Amniotic epithelial cell (primary cell): ENCODE measurements around the gene MYH7.

Source experiments
- DNase-seq: peaks from one replicate; pipeline ENCODE4 v3.0.0-alpha.2; 2010; ENCODE audit warnings: low read depth

Gene MYH7

DNA sequence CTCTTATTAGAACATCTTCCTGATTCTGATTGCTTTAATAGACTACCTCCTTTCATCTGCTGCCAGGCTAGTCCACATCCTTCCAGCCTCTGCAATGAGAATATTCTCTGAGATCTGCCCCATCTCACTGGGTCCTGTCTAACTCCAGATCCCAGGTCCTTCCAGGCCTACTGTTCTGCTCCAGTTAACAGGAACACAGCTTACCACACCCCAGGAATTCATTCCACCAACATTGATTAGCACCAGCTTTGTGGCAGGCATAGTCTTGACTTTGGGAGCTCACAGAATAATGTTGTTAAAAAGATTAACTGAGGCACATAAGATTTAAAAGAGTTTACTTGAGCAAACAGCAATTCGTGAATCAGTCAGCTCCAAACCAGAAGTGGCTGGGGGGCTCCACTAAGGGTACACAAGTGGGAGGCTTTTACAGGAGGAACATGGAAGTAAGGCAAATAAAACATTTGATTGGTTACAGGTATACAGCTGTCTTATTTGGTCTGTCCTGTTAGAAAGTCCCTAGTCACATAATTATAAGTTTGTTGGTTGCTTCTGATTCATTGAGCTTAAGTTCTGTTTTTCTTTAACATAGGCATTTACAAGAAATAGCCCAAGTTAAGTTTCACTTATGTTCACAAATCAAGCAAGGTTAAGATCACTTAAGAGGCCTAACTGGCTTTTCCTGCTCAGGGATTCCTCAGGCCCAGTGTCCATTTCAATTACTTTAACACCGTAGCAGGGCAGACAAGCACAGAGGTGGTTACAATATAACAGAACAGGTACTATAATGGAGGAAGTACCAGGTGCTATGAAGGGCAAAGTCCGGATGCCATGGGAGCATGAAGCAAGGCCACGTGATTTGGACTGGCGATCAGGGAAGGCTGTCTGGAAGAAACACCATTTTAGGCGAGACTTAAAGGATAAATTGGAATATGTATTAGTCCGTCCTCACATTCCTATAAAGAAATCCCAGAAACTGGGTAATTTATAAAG, 12.2 kb upstream of the MYH7 start:
- DNase-seq, result no peak

DNA sequence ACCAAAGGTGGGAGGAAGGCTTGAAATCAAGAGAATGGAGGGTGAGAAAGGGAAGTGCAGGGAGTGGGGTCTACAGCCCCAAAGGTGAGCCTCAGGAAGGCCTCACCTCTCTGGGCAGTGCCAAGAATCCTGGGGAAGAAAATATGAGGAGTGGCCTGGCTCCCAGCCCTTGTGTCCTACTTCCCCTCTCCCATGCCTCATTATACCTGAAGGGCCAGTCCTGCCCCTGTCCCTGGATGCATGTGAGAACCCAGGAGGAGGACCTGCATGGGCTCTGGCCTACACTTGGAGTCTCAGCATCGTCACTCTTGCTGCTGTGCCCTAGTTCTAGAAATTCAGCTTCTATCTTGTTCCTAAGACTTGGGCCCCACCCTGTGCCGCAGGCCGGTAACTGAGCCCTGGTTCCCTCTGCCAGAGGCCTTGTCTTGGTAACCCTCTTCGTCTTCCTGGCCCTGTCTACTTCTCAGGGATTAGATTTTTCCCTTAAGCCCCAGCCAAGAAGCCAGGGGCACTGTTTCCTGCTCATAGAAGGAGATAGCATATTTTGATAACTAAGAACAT, 10.9 kb upstream of the MYH7 start:
- no peak for DNase-seq

DNA sequence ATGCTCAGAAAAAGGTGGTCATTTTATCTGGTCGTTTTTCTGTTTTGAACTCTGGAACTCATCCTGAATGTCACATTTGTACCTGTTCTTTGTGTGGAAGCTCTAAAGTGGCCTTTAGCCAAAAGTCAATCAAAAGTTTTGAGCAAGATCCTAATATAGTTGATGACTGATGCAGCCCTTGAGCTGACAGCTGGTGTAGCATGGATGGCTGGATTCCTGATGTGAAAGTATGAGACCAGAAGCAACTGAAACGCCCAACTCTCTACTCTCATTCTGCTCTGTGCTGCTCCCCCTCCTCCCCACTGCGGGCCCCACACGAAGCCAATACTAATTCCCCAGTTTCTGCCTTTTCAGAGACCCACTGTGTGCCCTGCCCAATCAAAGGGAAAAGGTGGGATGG, 10.3 kb upstream of the MYH7 start:
- no peak for DNase-seq

DNA sequence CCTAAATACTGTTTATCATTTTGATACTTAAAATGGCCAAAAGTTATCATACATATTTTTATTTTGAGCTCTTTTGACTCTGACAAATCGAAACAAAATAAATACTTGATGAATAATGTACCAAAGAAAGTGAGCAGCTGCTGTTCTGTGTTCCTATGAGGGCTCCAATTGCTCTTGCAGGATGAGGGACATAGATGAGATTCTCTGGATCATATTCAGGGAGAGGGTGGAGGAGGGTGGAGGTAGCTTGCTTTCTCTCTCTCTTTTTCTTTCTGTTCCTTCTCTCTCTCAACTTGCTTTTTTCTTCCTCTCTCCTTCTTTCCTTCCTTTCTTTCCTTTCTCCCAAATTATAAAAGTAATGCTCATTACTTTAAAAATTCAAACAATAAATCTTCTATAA, 8.9 kb upstream of the MYH7 start:
- no peak for DNase-seq

DNA sequence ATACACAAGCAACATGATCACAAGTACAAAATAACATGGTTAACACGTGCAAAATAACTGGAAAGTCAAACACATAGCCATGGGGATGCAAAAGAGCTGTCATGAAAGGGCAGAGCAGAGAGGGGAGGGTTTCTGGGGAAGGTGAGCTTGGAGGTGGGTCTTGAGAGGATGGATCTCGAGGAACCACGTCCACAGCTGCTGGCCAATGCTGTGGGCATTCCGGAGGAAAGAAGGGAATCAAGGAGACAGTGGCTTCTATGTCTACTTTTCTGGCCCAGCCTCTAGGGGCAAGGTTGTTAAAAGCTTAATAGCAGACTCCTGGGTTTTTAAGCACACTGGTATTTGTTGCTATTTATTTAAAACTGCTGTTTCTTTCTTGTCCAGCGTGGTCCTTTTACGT, 8.4 kb upstream of the MYH7 start:
- DNase-seq, result no peak

DNA sequence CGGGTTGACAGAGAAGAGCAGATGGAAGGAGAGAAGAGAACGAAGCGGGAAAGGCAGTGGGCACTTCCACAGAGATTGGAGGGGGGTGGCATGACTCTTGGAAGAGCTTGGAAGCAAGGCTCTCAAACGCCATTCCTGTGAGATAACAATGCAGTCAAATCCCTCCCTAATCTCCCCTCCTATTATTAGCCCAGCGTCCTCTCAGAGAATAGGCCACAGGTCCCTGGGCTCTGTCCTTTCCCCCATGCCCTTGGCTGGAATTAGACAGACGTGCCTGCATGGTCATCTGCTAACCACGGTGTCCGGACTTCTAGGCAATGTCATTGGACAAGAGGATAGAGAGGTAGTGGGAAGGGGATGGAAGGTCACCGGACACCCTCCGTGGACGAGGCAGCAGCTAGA, 8.0 kb upstream of the MYH7 start:
- no peak for DNase-seq

DNA sequence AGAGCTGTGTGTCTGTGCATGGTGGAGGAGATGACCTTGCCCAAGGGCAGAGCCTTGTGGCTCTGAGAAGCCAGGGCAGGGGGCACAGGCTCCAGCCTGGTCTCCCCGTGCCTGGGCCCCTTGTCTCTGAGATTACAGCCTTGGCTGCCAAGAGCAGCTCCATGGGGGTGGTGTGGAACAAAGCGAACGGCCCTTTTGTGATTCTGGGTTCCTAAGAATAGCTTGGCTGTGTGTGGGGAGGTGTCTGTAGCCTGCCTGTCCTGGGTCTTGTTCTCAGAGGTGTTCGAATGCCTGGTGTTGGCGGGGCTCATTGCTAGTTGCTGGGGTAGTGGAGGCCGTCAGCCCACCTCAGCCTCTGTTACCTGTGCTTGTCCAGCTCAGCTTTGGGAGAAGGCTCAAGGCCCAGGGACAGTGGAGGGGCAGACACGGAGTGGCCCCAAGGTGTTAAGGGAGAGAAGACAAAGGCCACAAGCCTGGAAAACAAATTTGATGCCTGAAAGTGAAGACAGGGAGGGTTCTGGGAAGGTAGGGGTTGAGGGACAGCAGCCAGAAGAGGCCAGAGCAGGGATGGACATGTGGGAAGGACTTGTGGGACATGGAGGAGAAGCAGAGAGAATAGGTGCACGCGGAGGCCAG, 7.4 kb upstream of the MYH7 start:
- DNase-seq, result no peak

DNA sequence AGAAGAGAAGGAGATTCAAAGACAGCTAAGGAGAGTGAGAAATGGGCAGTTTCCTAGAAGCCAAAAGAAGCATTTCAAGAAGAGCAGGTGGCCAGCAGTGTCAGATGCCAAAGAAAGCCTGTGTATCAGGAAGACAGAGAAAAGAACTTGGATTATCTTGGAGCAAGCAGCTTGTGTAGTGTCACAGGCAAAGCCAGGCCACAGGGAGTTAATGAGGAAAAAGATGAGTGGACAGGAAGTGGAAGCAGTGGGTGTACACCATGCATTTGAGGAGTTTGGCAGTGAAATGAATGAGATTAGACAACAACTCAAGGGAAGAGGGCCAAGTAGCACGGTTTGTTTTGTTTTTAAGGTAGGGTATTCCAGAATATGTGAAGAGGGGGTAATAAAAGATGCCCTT, 5.6 kb upstream of the MYH7 start:
- DNase-seq, result peak; percentile 5

DNA sequence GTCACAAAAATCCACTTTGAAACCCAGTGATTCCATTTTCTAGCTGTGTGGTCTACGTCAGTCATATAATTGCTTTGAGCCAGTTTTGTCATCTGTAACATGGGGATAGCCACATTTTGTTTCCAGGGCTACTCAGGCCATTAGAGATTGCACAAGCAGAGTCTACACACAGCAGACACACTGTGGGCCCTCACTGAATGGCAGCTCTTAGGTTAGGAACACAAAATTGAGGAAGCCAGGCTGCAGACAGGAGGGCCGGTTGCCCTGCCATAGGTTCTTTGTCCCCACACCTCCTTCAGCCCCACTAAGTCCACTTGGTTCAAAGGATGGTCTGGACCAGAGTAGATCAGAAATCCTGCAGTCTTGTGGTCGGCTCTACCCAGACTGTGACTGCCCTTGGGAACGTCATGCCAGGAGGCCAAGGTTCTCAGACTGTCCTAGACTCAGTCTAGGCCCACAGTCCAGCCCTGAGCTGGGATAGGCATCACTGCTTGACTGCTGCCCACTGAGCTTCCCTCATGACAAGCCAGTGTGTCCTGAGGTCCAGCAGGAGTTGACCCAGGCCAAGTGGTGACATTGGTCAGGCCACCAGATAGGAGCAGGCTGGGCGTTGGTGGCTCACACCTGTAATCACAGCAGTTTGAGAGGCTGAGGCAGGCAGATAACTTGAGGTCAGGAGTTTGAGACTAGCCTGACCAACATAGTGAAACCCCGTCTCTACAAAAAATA, 3.8 kb upstream of the MYH7 start:
- no peak for DNase-seq

DNA sequence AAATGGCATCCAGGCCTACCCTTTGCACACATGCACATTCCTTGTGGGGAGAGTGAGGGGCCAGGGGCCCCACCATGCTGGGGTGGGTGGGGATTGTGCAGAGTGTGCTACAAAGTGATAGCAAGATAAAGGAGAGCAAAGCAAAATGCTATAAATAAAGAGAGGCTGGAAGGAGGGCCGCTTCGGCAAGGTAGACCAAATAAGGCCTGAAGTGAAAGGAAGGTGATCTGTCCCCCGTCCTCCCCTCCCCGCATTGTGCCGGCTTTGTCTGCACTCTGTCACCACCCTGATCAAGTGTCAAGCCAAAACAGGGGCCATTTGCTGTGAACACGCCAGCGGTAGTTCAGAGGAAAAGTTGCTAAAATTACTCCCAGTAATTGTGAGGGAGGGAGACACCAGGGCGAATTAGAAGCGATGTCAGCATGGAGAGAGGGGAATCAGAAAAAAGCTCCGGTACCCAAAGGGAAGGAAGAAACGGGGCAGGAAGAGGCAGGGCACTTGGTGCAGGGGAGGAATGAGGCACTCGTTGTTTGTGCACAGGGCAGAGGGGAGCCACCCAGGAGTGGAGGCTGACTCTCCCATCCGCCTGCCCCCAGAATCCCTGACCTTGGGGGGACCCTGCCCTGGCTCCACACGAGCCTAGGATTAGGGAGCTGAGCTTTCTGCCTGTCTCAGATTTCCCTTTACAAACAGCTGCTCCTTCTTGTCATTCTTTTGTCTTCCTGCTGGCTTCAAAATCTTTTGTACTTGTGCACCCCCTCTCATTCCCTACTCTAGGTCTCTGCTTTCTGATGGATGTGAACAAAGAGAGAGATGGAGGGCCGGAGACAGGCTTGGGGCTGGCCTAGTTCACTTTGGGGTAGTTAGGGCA, 2.9 kb upstream of the MYH7 start:
- DNase-seq, result no peak

DNA sequence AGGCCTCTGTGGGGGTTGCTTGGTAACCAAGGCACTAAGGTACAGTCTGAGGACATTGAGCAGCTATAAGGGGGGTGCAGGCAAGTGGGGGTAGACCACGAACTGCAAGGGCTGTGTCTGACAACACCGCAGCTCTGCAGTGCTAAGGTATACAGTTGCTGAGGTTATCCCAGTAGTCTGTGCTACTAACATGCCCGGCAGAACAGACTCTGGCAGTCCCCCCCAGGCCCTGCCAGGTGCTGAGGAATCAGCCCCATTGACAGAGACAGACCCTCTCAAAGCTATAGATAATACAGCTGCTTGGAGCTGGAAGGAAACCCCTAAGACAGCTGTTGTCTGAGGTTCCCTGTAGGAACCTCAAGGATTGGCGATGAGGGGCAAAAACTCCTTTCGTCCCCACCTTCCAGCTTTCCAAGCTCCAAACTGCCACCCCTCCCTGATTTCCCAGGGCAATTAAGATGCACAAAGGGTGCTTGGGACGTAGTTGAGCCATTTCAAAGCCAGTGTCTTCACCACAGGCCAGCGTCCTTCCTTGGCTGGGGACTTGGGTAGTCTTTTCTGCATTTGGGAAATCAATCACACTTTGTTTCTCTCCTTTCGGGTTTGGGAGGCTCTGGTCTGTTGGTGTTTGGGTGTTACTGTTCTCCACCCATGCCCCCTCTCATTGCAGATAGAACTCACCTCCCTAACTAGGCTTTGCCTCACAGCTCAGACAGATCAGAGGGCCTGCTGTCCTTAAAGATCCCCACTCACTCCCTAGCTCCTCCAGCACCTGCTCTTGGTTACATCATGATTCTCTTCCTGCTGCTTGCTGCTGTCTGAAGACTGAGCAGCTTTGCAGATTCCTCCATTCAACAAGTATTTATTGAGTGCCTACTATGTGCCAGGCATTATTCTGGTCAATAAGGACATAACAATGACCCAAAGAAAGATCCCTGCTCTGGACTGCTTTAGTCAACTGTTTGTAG, 2.0 kb upstream of the MYH7 start:
- DNase-seq, result no peak

DNA sequence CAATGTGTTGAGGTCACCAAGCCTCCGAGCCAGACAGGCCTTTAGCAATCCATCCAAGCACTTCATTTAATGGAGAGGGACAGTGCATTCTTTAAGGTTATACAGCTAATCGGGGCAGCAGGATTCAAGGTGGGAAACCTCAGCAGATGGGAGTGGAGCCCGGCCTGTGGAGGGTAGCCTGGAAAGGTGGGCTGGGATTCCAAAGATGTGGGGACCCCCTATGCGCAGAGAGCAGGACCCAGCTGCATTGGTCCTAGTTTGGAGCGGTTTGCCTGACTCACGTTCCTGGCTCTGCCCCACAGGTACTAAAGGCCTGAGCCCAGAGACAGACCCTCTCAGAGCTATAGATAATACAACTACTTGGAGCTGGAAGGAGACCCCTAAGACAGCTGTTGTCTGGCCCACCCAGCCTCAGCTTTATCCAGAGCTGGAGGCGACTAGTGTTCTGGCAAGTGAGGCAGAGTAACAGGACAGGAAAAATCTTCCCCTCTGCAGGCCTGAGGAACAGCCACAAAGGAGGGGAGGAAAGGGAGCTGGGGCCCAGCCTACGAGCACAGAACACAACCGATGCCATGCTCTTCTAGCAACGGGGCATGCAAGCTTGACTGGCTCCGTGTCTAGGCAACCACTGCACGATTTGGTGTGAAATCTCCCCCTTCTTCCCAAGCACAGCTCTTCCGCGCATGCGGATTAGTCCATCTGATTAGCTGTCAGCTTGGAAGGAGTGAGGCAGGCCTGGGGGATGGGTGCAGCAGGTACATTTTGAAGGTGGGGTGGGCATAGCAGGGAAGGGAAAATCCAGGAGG, 1.1 kb upstream of the MYH7 start:
- DNase-seq, result peak; percentile 3

DNA sequence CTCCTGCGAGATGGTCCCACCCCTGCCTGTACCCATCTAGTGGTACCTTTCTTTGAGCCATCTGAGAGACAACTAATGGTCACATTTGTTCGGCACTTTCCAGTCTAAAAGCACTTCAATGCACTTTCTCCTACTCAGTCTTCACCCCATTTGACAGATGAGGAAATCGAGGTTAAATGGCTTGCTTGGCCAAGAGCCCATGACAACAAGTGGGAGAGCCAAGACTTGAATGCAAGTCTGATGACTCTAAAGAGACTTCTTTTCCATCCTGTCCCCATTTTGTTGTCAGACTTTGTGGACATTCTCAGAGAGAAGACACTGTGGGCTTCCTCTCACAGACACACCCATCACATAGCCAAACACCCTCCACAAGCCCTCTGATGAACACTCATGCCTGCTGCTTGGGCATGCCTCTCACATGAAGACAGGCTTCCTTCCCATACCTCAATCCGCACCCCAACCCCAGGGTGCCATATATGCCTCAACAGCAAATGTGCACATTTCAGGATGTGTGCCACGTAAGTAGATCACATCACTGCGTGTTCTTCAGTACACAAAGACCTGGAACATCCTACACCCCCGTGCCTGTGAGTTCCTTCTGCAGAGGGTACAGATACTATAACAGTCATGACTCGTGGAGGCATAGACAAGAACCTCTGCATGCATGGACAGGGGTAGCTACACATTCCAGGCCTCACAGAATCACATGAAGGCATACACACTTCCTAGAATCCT, 805 bp downstream of the MYH7 start:
- no peak for DNase-seq

DNA sequence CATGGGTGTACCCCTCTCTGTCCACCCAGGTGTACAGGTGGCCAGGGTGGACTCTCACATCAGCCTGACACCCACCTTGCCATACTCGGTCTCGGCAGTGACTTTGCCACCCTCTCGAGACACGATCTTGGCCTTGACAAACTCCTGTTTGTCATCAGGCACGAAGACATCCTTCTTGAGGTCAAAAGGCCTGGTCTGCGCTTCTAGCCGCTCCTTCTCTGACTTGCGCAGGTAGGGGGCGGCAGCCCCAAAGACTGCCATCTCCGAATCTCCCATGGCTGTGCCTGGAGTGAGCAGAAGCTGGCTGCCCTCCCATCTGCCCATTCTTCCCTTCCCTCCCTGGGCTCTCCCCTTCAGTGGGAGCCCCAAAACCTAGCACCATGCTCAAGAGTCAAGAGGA, 2.0 kb downstream of the MYH7 start:
- DNase-seq, result no peak

DNA sequence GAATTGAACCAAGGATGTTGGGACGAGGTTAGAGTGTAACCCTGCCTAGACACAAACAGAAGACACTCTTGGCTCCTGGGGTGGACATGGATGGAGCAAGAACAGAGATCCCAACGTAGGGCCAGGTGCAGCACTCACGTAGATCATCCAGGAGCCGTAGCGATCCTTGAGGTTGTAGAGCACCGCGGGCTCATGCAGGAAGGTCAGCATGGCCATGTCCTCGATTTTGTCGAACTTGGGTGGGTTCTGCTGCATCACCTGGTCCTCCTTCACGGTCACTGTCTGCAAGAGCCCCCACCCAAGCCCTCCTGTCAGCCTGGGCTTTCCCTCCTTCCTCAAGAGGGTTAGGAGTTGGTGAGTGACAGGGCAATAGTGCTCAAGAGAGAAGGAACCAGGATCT, 2.5 kb downstream of the MYH7 start:
- no peak for DNase-seq

DNA sequence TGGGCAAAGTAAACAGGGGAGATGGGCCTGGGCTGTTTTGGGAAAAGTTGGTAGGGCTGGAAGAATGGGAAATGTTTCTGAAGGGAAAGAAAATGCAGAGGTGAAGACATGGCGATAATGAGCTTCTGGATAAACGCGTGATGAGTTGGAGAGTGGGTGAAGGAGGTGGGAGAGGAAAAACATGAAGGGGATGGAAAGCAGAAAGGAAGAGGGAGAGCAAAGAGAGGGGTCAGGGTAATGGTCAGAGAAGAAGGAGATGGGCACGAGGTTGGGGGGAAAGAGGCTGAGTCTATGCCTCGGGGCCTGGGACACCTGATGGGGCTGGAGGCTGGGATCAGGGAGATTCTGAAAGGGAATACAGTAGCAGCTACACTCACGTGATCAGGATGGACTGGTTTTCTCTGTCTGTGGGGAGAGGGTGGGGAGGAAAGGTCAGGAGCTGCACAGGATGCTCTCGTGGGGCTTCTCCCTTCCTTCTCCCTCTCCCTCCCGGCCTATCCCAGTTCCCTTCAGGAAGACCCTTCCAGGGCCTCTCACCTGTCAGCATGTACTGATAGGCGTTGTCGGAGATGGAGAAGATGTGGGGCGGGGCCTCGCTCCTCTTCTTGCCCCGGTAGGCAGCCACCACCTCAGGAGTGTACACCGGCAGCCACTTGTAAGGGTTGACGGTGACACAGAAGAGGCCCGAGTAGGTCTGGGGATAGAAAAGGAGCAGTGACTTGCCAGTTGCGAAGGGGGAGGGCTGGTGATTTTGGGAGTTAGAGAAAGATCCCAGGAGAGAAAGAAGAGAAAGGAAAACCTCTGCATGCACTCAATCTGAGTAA, 3.1 kb downstream of the MYH7 start:
- no peak for DNase-seq

DNA sequence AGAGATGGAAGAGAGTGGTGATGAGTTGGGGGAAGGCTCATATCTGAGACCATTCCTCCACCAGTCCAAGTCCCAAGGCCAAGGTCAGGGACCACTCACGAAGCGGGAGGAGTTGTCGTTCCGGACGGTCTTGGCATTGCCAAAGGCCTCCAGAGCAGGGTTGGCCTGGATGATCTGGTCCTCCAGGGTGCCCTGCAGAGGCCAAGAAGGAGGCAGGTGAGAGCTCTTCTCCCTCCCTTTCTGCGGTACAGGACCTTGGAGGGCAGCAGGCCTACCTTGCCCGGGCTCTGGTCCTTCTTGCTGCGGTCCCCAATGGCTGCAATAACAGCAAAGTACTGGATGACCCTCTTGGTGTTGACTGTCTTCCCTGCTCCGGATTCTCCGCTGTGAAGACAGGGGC, 4.0 kb downstream of the MYH7 start:
- DNase-seq, result no peak

DNA sequence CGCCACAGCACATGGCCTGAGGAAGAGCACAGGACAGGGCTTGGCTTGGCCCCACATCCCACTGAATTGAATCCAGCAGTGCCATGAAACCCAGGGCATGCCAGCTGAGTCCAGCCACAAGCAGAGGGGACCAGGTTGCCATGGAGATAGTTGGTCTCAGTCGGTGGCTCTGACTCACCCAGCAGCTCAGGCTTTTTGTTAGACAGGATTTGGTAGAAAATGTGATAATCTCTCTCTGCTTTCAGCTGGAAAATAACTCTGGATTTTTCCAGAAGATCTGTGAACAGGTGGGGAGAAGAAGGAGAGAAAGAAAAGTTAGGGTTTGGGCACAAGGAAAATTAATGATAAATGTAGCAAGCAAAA, 4.8 kb downstream of the MYH7 start:
- peak; percentile 1 for DNase-seq
